GM21515 (cell line): ENCODE data around the gene PDSS1.

Experiments
- ATAC-seq: cut with Tn5 transposase; IDR thresholded peaks from one replicate; pipeline ENCODE4 v1.9.1; 2021; ENCODE audit not compliant: unreplicated experiment

PDSS1 gene

GRCh38 chr10:26698909-26699308, 1.4 kb downstream of the PDSS1 start:
- ATAC-seq = no peak

GRCh38 chr10:26699631-26700030, 2.1 kb downstream of the PDSS1 start:
- ATAC-seq = no peak

- ATAC-seq = no peak
These were observed 3.6 kb downstream of the PDSS1 start for GRCh38 chr10:26700884-26701630.

DNA sequence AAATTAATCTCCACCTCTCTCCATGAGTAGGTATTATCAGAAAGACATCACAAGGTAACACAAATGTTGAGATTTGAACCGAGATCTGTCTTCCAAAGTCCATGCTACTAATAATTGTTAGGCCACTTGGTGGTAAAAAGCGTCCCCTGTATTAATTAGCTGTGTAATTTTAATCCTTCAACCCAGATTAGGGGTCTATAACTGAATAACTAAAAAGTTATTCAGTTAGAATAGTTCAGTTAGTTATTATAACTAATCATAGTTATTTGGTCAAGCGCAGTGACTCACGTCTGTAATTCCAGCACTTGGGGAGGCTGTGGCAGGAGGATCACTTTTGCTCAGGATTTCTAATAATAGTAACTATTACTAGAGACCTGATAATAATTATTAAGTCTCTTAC, 5.6 kb downstream of the PDSS1 start:
- ATAC-seq = no peak

GRCh38 chr10:26703974-26704373, 6.5 kb downstream of the PDSS1 start:
- no peak for ATAC-seq

DNA sequence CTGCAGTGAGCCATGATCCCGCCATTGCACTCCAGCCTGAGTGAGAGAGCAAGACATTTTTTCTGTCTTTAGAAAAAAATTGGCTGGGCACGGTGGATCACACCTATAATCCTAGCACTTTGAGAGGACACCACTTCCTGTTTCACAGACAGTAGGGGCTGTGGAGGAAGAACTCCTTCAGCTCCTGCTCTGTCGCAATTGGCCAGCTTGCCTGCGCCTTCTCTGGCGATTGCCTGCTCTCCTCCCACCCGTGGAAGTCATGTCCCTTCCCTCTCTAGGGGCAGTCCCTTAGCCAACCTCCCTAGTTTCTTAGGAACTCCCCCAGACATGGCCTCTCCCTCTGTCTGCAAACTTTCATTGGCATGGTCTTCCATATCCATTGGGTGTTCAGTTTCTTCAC, 8.7 kb downstream of the PDSS1 start:
- ATAC-seq = no peak

GRCh38 chr10:26706936-26707335, 9.4 kb downstream of the PDSS1 start:
- ATAC-seq = no peak

DNA sequence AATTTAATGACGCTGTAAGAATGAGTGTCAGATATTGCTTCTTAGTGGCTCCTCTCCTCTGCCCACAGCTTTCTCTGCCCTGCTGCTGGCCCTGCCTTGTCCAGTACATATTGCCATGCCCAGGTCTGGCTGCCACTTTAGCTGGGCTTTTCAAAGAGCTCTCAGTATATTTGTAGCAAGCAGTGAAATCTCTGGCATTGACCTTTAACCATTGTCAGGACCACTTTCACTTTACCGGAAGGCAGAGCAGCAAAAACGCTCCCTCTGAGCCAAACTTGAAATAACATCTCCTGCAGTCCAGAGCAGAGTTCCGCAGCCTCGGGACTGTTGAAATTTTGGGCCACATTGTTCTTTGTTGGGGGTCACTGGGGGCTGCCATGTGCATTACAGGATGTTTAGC, 13.8 kb downstream of the PDSS1 start:
- ATAC-seq = no peak

DNA sequence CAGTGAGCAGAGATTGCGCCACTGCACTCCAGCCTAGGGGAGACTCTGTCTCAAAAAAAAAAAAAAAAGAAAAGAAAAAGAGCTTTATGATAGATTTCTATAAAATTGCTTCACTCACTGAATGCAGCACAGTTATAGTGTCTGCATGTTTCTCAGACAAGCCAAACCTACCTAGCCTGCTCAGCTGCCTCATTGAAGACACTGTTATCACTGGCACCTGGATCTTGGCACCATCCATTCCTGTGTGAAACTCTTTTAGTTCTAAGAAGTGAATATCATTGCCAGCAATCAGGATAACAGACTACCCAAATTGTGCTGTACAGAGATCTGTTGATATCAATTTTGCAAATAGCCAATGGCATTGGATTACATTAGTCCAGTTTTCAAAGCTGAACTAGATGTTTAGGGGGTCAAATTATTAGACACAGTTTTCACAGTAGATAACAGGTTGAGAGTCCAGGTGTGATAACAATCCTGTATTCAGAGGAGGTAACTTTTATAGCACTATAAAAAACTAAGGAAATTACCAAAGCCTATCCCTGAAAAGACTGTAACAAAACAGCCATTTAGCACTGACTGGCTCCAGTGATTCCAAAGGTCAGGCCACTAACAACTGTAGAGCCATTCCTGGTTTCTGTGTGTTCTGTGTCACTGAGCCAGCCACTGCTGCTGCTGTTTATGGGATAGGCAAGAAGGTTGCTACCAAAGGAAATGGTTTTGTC, 17.1 kb downstream of the PDSS1 start:
- ATAC-seq = no peak

DNA sequence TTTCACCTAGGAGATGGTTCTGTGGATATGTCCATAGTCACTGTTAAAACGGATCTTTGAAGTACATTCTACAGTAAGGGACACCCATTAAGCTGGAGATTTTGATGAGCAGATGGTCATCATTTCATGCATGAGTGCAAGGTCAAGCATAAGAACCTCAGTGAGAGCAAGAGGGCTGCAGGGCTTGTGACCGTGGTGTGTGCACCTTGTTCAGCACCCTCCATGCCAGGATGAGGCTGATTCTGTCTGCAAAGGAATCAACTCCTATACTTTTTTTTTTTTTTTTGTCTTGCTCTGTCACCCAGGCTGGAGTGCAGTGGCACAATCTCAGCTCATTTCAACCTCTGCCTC, 17.6 kb downstream of the PDSS1 start:
- ATAC-seq = no peak

GRCh38 chr10:26717476-26717875, 20.0 kb downstream of the PDSS1 start:
- no peak for ATAC-seq

- ATAC-seq = no peak
These were observed 24.1 kb downstream of the PDSS1 start for GRCh38 chr10:26721561-26721960.

- no peak for ATAC-seq
These were observed 25.5 kb downstream of the PDSS1 start for GRCh38 chr10:26723016-26723415.

DNA sequence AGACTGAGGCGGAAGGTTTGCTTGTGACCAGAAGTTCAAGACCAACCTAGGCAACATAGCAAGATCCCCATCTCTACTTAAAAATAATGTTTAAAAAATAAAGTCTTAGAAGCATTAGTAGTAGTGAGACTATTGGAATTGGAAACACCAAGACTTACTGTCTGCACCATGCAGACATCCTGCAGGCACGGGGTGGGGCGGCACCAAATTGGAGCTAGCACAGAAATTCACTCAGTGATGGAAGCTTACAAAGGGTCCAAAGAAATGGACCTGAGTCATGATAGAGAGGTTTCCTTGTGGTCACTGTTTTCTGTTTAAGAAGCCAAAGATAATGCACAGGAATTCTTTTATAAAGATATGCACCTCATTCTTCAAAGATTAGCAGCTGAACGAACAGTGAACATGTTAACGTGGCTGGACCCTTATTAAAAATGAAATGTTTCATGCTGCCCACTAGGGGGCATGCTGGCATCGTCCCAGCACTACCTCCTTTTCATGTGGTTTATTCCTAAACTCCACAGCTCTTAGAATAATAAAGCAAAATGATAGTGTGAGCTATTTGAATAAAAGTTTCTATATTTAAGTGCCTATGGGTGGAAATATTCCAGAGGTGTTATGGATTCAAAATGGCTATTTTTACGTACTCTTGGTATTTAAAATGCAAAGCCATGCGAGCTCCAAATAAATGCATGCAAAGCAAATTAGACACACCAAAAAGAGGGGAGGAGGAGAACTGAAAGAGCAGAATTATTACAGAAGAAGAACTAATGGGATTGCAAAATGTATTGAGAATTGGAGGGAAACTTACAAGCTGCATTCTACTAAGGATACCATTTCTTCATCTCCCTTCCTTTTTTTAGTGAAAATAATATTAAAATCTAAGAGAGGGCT, 28.6 kb downstream of the PDSS1 start:
- ATAC-seq = no peak

DNA sequence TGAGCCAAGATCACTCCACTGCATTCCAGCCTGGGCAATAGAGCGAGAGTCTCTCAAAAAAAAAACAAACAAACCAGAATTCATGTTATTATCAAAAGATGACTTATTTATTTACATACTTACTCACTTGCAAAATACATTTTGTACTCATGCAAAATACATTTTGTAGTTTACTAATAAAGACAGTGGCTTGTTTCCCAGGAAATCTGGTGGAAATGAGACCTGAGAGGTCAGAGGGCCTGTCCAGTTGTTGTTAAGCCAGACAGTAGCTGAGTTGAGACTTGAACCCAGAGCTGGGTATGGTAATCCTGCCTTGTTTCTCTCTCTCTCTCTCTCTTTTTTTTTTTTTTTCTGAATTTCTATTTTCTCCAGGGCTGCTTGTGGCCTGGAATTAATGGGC, 29.5 kb downstream of the PDSS1 start:
- ATAC-seq = no peak

GRCh38 chr10:26728957-26729356, 31.5 kb downstream of the PDSS1 start:
- ATAC-seq = no peak

- no peak for ATAC-seq
These were observed 31.9 kb downstream of the PDSS1 start for GRCh38 chr10:26729395-26729794.

DNA sequence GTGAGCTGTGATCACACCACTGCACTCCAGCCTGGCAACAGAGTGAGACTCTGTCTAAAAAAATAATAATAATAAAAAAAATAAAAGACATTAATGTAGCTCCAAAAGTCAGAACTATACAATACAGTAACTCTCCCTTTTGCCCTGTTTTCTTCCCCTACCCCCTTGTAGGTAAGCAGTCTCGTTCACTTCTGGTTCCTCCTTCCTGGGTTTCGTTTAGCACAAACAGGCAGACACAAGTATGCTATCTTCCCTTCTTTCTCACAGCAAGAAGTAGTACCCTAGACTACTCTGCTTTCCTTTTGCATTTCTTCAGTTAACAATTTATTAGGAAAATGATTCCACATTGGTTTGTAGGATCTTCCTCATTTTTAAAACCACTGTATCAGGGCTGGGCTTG, 33.1 kb downstream of the PDSS1 start:
- no peak for ATAC-seq

- no peak for ATAC-seq
These were observed 36.5 kb downstream of the PDSS1 start for GRCh38 chr10:26733750-26734568.

GRCh38 chr10:26735435-26735834, 37.9 kb downstream of the PDSS1 start:
- no peak for ATAC-seq

- ATAC-seq = peak; percentile 69
These were observed 40.2 kb downstream of the PDSS1 start for GRCh38 chr10:26737730-26738129.
